B cell (primary cell): ENCODE data around the gene ANKRD37. TPM values are rescaled to one million over a fixed set of nuclear protein-coding genes. Genes with fewer than 3 reads are reported as not detected.

Experiments
- ATAC-seq: fragments of 200-7000 bp; cut with Tn5 transposase; one replicate; pipeline ENCODE4 v1.10.0; 2021; ENCODE audit warnings: low read depth, mild to moderate bottlenecking, moderate number of reproducible peaks, moderate library complexity
- CTCF ChIA-PET: fragments of 350-600 bp; sonication (Branson Sonifier 250); formaldehyde crosslinking; loops from one replicate; lab custom pipeline; 2021; ENCODE audit warnings: antibody characterized with exemption, inconsistent platforms; lab: Charles Lee
- POLR2A ChIA-PET: fragments of 350-600 bp; sonication (Branson Sonifier 250); formaldehyde crosslinking; loops from one replicate; lab custom pipeline; 2021; ENCODE audit warnings: antibody characterized with exemption; lab: Charles Lee
- DNase-seq: peaks from one replicate; pipeline ENCODE4 v3.0.0; 2013
- H2AFZ ChIP-seq: 2 replicates; pipeline ENCODE4 v1.6.1; 2012; ENCODE audit warnings: mild to moderate bottlenecking, low read depth, low read length; ENCODE audit not compliant: insufficient read depth, poor library complexity, severe bottlenecking
- H3K27ac ChIP-seq, 2 donors: 1 replicate in 1 of 2; 2 replicates in 1 of 2; pipeline ENCODE4 v1.5.1; 2012 to 2013; ENCODE audit warnings: low read length in 2 of 2, mild to moderate bottlenecking in 2 of 2, moderate library complexity in 1 of 2
- H3K27me3 ChIP-seq, 4 experiments: fragments of 200-600 bp in 1 of 4; sonication (generic) in 1 of 4; replicated peaks in 1 of 4; 1 replicate in 2 of 4; 2 replicates in 2 of 4; pipeline versions ENCODE4 v1.6.1 to v1.7.0; 2013 to 2016; ENCODE audit warnings: low read length in 3 of 4, mild to moderate bottlenecking in 2 of 4, mixed read lengths in 1 of 4, moderate library complexity in 1 of 4; ENCODE audit not compliant: insufficient read depth in 4 of 4, control insufficient read depth in 3 of 4; ENCODE audit errors: control extremely low read depth in 1 of 4
- H3K36me3 ChIP-seq, 2 experiments: replicated peaks in 1 of 2; 1 replicate in 1 of 2; 2 replicates in 1 of 2; pipeline versions ENCODE4 v1.6.1 to v1.7.1; 2013; ENCODE audit warnings: low read length in 1 of 2; ENCODE audit not compliant: insufficient read depth in 2 of 2, control insufficient read depth in 1 of 2; ENCODE audit errors: control extremely low read depth in 1 of 2, extremely low read depth in 1 of 2
- H3K4me1 ChIP-seq, 2 donors: fragments of 200-600 bp in 1 of 2; sonication (generic) in 1 of 2; 1 replicate in 1 of 2; 2 replicates in 1 of 2; pipeline versions ENCODE4 v1.5.1 to v1.6.1; 2013 to 2017; ENCODE audit warnings: low read length in 2 of 2; ENCODE audit not compliant: control insufficient read depth in 2 of 2, insufficient read depth in 2 of 2
- H3K4me2 ChIP-seq: replicated peaks from 2 replicates; pipeline ENCODE3; 2012; ENCODE audit warnings: mild to moderate bottlenecking, low read depth, low read length; ENCODE audit not compliant: poor library complexity, severe bottlenecking
- H3K4me3 ChIP-seq, 5 experiments: fragments of 200-600 bp in 1 of 5; sonication (generic) in 1 of 5; 1 replicate in 3 of 5; 2 replicates in 2 of 5; pipeline versions ENCODE4 v1.5.1 to v1.7.0; 2011 to 2016; ENCODE audit warnings: low read length in 4 of 5, mild to moderate bottlenecking in 4 of 5, low read depth in 2 of 5, control low read depth in 1 of 5, moderate library complexity in 1 of 5; ENCODE audit not compliant: insufficient read depth in 1 of 5; ENCODE audit errors: control extremely low read depth in 1 of 5, extremely low read depth in 1 of 5
- H3K79me2 ChIP-seq: fragments of 200-600 bp; sonication (generic); one replicate; pipeline ENCODE4 v1.6.0; 2016; ENCODE audit warnings: low read length; ENCODE audit not compliant: control insufficient read depth, insufficient read depth
- H3K9ac ChIP-seq: fragments of 200-600 bp; sonication (generic); 2 replicates; pipeline ENCODE4 v1.6.1; 2017; ENCODE audit warnings: mild to moderate bottlenecking, low read length, moderate library complexity
- H3K9me3 ChIP-seq, 3 donors: one replicate each; pipeline versions ENCODE4 v1.6.1 to v1.7.1; 2013; ENCODE audit warnings: low read length in 2 of 3; ENCODE audit not compliant: control insufficient read depth in 2 of 3, insufficient read depth in 1 of 3; ENCODE audit errors: control extremely low read depth in 1 of 3
- H4K20me1 ChIP-seq: 2 replicates; pipeline ENCODE4 v1.6.0; 2012; ENCODE audit warnings: mild to moderate bottlenecking, low read length; ENCODE audit not compliant: insufficient read depth, control insufficient read depth, poor library complexity, severe bottlenecking
- H3K27ac Mint-ChIP-seq: one replicate; pipeline ENCODE4 v1.8.0; 2021; ENCODE audit warnings: mixed read lengths
- H3K27me3 Mint-ChIP-seq: one replicate; pipeline ENCODE4 v1.8.0; 2021; ENCODE audit warnings: mixed read lengths
- H3K4me1 Mint-ChIP-seq: one replicate; pipeline ENCODE4 v1.8.0; 2021; ENCODE audit warnings: mixed read lengths
- H3K4me3 Mint-ChIP-seq: one replicate; pipeline ENCODE4 v1.8.0; 2021; ENCODE audit warnings: mixed read lengths
- H3K9me3 Mint-ChIP-seq: one replicate; pipeline ENCODE4 v1.8.0; 2022; ENCODE audit warnings: mixed read lengths; ENCODE audit not compliant: insufficient read depth
- EZH2 ChIP-seq: IDR thresholded peaks from 2 replicates; pipeline ENCODE4 v1.6.1; 2012; ENCODE audit warnings: borderline replicate concordance, low read depth, mild to moderate bottlenecking, moderate library complexity, low read length; ENCODE audit not compliant: insufficient read depth, poor library complexity, severe bottlenecking
- WGBS: methylation state at CpG from one replicate; pipeline ENCODE4 v1.1.5; 2013; ENCODE audit warnings: missing lambda C conversion rate; ENCODE audit not compliant: insufficient coverage; 5-methylcytosine and 5-hydroxymethylcytosine counted together
- intact Hi-C: fragments of 100-400 bp; cut with micrococcal nuclease; formaldehyde crosslinking; loops from one replicate; pipeline ENCODE4 v1.10.0; 2022
- polyA plus RNA-seq: library from polyadenylated mRNA; depleted of rRNA; stranded (reverse); fragments of >200 nt; gene quantifications from 2 replicates; pipeline ENCODE4 v1.2.3, GENCODE V29; 2012
- total RNA-seq, 2 donors: library from RNA; stranded (reverse); fragments of 120-200 nt in 1 of 2; gene quantifications; 1 replicate in 1 of 2; 2 replicates in 1 of 2; pipeline versions ENCODE4 v1.2.3 to v1.2.4, GENCODE V29; 2013 to 2022
- TF ChIP-seq, protein P1 (sequence below): fragments of 200-600 bp; IDR thresholded peaks from one replicate; pipeline ENCODE4 v1.8.0; 2022; ENCODE audit warnings: antibody characterized with exemption, mild to moderate bottlenecking

The ANKRD37 gene
- total and polyA plus RNA-seq, 2 donors (not counting 1 experiment from before 2014, with no cell fraction given): 29.6 to 30.6 TPM

DNA sequence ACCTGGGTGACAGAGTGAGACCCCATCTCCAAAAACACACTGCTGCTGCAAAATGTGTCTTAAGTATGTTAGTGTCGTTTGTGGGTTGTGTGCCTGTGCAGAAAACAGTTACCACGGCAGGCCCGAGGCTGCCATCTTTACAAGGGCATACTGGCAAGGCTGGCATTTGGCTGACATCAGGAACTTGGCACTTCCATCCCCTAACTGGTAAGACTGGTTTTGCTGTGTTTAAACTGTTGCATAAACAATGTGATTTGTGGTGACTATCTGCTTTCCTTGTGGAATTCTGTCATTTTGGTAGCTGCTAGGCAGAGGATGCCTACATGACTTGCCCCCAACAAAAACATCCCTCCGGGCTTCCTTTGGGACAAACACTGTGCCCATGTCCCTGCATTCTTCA, 13.2 kb upstream of the ANKRD37 start:
- Histone ChIP-seq H3K9ac (no peak overlapping the region), H3K4me2 (no peak overlapping the region), H3K79me2 (no peaks in the 10 kb centered on the region), H3K27ac (no peak overlapping the region), H3K4me1 (peaks cover 0 to 3% of the 10 kb centered on the region in 2 donors), H3K4me3 (no peak overlapping the region), H3K9me3 (peaks cover 3 to 4% (median 4%) of the 10 kb centered on the region in 3 donors), H3K36me3 (peaks cover 0 to 3% of the 10 kb centered on the region in 2 experiments), H3K27me3 (no peaks in the 10 kb centered on the region), H2AFZ (no peak overlapping the region), H4K20me1 (no peaks in the 10 kb centered on the region)
- ATAC-seq (no peak), DNase-seq (no peak)
- peaks cover 8% of the 10 kb centered on the region for H3K9me3 Mint-ChIP-seq
- peaks cover 9% of the 10 kb centered on the region for H3K4me1 Mint-ChIP-seq
- H3K27ac Mint-ChIP-seq: no peak overlapping the region
- intact Hi-C loops: no loop called here
- WGBS: 97% methylated on average over 4 of the region's 4 CpGs
- H3K4me3 Mint-ChIP-seq: no peak overlapping the region
- ChIA-PET CTCF (interaction anchor here (1.3 kb wide), 1 partner anchor 13 kb away, joined by 3 read pairs; the partner anchor contains the start of genes ANKRD37 and LRP2BP), POLR2A (no interaction called here)
- TF ChIP-seq, protein P1, sequence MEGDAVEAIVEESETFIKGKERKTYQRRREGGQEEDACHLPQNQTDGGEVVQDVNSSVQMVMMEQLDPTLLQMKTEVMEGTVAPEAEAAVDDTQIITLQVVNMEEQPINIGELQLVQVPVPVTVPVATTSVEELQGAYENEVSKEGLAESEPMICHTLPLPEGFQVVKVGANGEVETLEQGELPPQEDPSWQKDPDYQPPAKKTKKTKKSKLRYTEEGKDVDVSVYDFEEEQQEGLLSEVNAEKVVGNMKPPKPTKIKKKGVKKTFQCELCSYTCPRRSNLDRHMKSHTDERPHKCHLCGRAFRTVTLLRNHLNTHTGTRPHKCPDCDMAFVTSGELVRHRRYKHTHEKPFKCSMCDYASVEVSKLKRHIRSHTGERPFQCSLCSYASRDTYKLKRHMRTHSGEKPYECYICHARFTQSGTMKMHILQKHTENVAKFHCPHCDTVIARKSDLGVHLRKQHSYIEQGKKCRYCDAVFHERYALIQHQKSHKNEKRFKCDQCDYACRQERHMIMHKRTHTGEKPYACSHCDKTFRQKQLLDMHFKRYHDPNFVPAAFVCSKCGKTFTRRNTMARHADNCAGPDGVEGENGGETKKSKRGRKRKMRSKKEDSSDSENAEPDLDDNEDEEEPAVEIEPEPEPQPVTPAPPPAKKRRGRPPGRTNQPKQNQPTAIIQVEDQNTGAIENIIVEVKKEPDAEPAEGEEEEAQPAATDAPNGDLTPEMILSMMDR: no peak
- TF ChIP-seq EZH2: no peak
- no peaks in the 10 kb centered on the region for H3K27me3 Mint-ChIP-seq

DNA sequence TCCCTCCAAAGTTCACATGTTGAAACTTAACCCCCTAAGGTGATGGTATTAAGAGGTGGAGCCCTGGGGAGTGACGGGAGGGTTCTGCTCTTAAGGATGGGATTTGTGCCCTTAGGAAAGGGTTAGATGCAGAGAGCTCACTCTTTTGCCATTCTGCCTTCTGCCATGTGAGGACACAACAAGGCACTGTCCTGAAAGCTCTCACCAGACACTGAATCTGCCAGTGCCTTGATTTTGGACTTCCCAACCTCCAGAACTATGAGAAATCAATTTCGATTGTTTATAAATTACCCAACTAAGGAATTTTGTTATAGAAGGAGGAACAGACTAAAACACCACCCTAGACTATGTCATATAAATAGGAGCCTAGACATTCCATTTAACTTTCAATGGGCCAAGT, 12.6 kb upstream of the ANKRD37 start:
- Mint-ChIP-seq H3K27ac (no peak overlapping the region), H3K4me3 (no peak overlapping the region), H3K4me1 (peaks cover 9% of the 10 kb centered on the region), H3K9me3 (peaks cover 8% of the 10 kb centered on the region), H3K27me3 (no peaks in the 10 kb centered on the region)
- no peak overlapping the region for H2AFZ ChIP-seq
- H3K4me3 ChIP-seq: no peak overlapping the region
- no peak overlapping the region for H3K27ac ChIP-seq
- H4K20me1 ChIP-seq: no peaks in the 10 kb centered on the region
- ChIA-PET CTCF (interaction anchor here (1.3 kb wide), 1 partner anchor 12 kb away, joined by 3 read pairs; the partner anchor contains the start of genes ANKRD37 and LRP2BP), POLR2A (no interaction called here)
- no peaks in the 10 kb centered on the region for H3K79me2 ChIP-seq
- peaks cover 0 to 3% of the 10 kb centered on the region in 2 donors for H3K4me1 ChIP-seq
- no peak overlapping the region for H3K4me2 ChIP-seq
- H3K9ac ChIP-seq: no peak overlapping the region
- DNase-seq (no peak), ATAC-seq (no peak)
- peaks cover 3 to 4% (median 4%) of the 10 kb centered on the region in 3 donors for H3K9me3 ChIP-seq
- H3K27me3 ChIP-seq: no peaks in the 10 kb centered on the region
- H3K36me3 ChIP-seq: peaks cover 0 to 3% of the 10 kb centered on the region in 2 experiments
- intact Hi-C loops: no loop called here
- TF ChIP-seq, protein P1: no peak
- no peak for TF ChIP-seq EZH2
- WGBS: no CpG with 5 or more reads among the region's 2 CpGs
